Progenitor cell of endocrine pancreas (in vitro differentiated cells): ENCODE measurements around the gene MAF. TPM values are rescaled to one million over a fixed set of nuclear protein-coding genes. Genes with fewer than 3 reads are reported as not detected.

Experiments used
- DNase-seq: peaks from one replicate; pipeline ENCODE4 v3.0.0; 2021; ENCODE audit warnings: low spot score; ENCODE audit not compliant: unreplicated experiment
- H3K27ac Mint-ChIP-seq: 2 replicates; pipeline ENCODE4 v1.8.0; 2021; ENCODE audit warnings: mild to moderate bottlenecking, moderate library complexity, mixed read lengths
- H3K27me3 Mint-ChIP-seq: 2 replicates; pipeline ENCODE4 v1.8.0; 2021; ENCODE audit warnings: mixed read lengths
- H3K36me3 Mint-ChIP-seq: 2 replicates; pipeline ENCODE4 v1.8.0; 2022; ENCODE audit warnings: mixed read lengths; ENCODE audit not compliant: insufficient read depth
- H3K4me1 Mint-ChIP-seq: 2 replicates; pipeline ENCODE4 v1.8.0; 2021; ENCODE audit warnings: low read depth, mixed read lengths
- H3K4me3 Mint-ChIP-seq: 2 replicates; pipeline ENCODE4 v1.8.0; 2021; ENCODE audit warnings: low read depth, mild to moderate bottlenecking, moderate library complexity, mixed read lengths
- H3K9me3 Mint-ChIP-seq: 2 replicates; pipeline ENCODE4 v1.8.0; 2021; ENCODE audit warnings: low read depth, mixed read lengths
- CTCF ChIP-seq: fragments of 200-600 bp; sonication (generic); IDR thresholded peaks from one replicate; pipeline ENCODE4 v1.5.0; 2021; ENCODE audit warnings: antibody characterized with exemption, mild to moderate bottlenecking; ENCODE audit not compliant: unreplicated experiment
- total RNA-seq: library from RNA; stranded (reverse); gene quantifications from 2 replicates; pipeline ENCODE4 v1.2.1, GENCODE V29; 2021

Gene MAF
- total RNA-seq, 1 donor from 2014 or later, result 17.3 TPM

DNA sequence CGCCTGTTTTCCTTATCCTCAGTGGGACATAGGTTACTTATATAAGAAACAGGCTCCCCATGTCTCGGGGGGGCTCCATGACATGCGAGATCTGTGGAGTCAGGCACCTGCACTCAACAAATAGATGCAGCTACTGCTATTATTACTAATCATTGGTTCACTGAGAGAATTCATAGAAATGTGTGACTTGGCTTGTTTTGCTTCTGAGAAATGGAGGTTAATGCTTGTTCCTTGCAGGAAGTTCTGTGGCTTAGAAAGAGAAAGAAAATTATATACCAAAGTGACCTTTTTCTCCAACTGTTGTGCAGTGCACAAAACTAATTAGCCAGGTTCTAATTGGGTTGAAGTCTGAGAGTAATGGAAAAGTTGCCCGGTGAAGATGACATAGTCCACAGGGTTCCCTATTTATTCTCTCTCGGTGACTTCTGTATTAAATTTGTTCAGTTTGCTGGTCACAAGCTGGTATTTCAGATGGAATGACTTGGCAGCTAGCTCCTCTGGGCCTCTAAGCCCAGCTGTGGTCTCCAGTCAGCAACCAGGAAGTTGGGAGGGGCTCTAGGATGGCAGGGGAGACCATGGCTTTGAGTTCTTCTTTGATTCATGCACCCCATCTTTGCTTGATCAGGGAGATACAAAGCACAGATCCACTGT is 17.6 kb upstream of the MAF start:
- no peak for DNase-seq
- no peak for TF ChIP-seq CTCF
- Mint-ChIP-seq H3K27me3 (peaks cover 3% of the 10 kb centered on the region), H3K4me1 (no peaks in the 10 kb centered on the region), H3K4me3 (no peak overlapping the region), H3K9me3 (no peaks in the 10 kb centered on the region), H3K27ac (no peak overlapping the region), H3K36me3 (no peaks in the 10 kb centered on the region)

DNA sequence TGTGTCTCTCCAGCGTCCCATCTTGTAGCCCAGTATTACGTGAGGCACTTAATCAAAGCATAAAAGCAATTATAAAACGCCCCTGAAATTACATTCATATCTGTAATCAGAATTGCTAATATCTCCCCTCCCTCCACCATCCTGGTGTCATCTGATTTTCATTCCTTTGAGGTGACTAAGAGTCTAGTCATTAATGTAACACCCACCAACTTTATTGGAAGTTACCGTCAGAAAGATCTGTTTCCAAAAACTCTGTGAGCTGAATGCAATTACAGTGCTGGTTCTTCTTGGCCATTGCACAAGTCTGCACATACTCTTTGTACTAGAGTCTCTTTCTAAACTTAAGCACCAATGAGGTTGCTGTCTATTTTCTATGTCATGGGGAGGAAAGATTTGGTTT is 12.5 kb upstream of the MAF start:
- Mint-ChIP-seq H3K4me1 (no peaks in the 10 kb centered on the region), H3K27me3 (peaks cover 8% of the 10 kb centered on the region), H3K4me3 (no peak overlapping the region), H3K36me3 (no peaks in the 10 kb centered on the region), H3K9me3 (no peaks in the 10 kb centered on the region), H3K27ac (no peak overlapping the region)
- no peak for DNase-seq
- no peak for TF ChIP-seq CTCF

GRCh38 chr16:79612207-79612606 is 11.7 kb upstream of the MAF start:
- peaks cover 8% of the 10 kb centered on the region for H3K27me3 Mint-ChIP-seq
- H3K4me1 Mint-ChIP-seq, result no peaks in the 10 kb centered on the region
- H3K36me3 Mint-ChIP-seq, result no peaks in the 10 kb centered on the region
- no peak for DNase-seq
- no peak overlapping the region for H3K27ac Mint-ChIP-seq
- no peak overlapping the region for H3K4me3 Mint-ChIP-seq
- H3K9me3 Mint-ChIP-seq, result no peaks in the 10 kb centered on the region
- no peak for TF ChIP-seq CTCF

- DNase-seq, result no peak
- no peaks in the 10 kb centered on the region for H3K36me3 Mint-ChIP-seq
- TF ChIP-seq CTCF, result no peak
- H3K27me3 Mint-ChIP-seq, result peaks cover 8% of the 10 kb centered on the region
- no peaks in the 10 kb centered on the region for H3K4me1 Mint-ChIP-seq
- H3K9me3 Mint-ChIP-seq, result no peaks in the 10 kb centered on the region
- no peak overlapping the region for H3K27ac Mint-ChIP-seq
- no peak overlapping the region for H3K4me3 Mint-ChIP-seq
These were observed 10.2 kb upstream of the MAF start for GRCh38 chr16:79610771-79611170.

GRCh38 chr16:79609861-79610260 is 9.3 kb upstream of the MAF start:
- Mint-ChIP-seq H3K9me3 (no peaks in the 10 kb centered on the region), H3K4me3 (no peak overlapping the region), H3K27me3 (peaks cover 8% of the 10 kb centered on the region), H3K36me3 (no peaks in the 10 kb centered on the region), H3K27ac (no peak overlapping the region), H3K4me1 (no peaks in the 10 kb centered on the region)
- TF ChIP-seq CTCF, result no peak
- no peak for DNase-seq
